Neuron (in vitro differentiated cells): Measurements from ENCODE around the gene SEC61B.

ENCODE experiments used
- H2AFZ ChIP-seq: one replicate; pipeline ENCODE4 v1.6.1; 2013; ENCODE audit warnings: low read depth, mild to moderate bottlenecking, inconsistent platforms, low read length, moderate library complexity
- H3K27me3 ChIP-seq: one replicate; pipeline ENCODE4 v1.6.1; 2013; ENCODE audit warnings: low read length; ENCODE audit not compliant: insufficient read depth
- H3K36me3 ChIP-seq: one replicate; pipeline ENCODE4 v1.6.1; 2013; ENCODE audit warnings: low read length; ENCODE audit not compliant: insufficient read depth
- H3K4me1 ChIP-seq: one replicate; pipeline ENCODE4 v1.6.1; 2013; ENCODE audit warnings: low read length; ENCODE audit not compliant: insufficient read depth
- H3K4me3 ChIP-seq: 2 replicates; pipeline ENCODE4 v1.5.1; 2013; ENCODE audit warnings: mild to moderate bottlenecking, low read length, moderate library complexity
- H3K9me3 ChIP-seq: one replicate; pipeline ENCODE4 v1.6.1; 2013; ENCODE audit warnings: low read length

SEC61B gene

DNA sequence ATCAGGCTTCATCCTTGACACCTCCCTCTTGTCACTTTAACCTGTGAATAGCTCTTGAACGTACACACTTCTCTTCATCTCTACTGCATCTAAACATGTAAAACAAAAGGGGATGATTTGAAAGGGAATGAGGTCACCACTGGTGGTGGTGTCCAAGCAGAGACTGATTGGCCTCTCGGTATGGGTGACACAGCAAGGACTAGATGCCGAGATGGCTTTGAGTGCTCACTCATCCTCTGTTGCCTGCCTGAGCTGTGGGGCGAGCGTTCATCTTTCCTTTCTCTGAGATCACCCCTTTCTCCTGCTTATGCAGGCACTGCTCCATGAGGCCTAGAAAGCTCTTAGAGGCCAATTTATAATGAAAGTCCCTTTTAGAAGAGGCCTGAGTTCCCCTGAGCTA lies 51.9 kb downstream of the SEC61B start:
- no peaks in the 10 kb centered on the region for H3K36me3 ChIP-seq
- no peak overlapping the region for H3K4me3 ChIP-seq
- H3K27me3 ChIP-seq, result no peaks in the 10 kb centered on the region
- H3K4me1 ChIP-seq, result peaks cover 5% of the 10 kb centered on the region
- no peaks in the 10 kb centered on the region for H3K9me3 ChIP-seq
- no peak overlapping the region for H2AFZ ChIP-seq

- H3K9me3 ChIP-seq, result no peaks in the 10 kb centered on the region
- no peak overlapping the region for H2AFZ ChIP-seq
- no peak overlapping the region for H3K4me3 ChIP-seq
- H3K27me3 ChIP-seq, result no peaks in the 10 kb centered on the region
- peaks cover 5% of the 10 kb centered on the region for H3K4me1 ChIP-seq
- H3K36me3 ChIP-seq, result no peaks in the 10 kb centered on the region
These were observed 52.4 kb downstream of the SEC61B start for GRCh38 chr9:99274495-99274894.
